Effector memory CD8-positive, alpha-beta T cell (primary cell): ENCODE results near the gene PRKACA.

Source experiments
- ATAC-seq: fragments of 150-1000 bp; cut with Tn5 transposase; replicated peaks from 2 replicates; pipeline ENCODE4 v1.10.0; 2021; ENCODE audit warnings: mild to moderate bottlenecking, moderate library complexity
- DNase-seq, 3 experiments: peaks; one replicate each; pipeline ENCODE4 v3.0.0; 2021
- H3K27ac Mint-ChIP-seq, 2 donors: one replicate each; pipeline ENCODE4 v1.8.0; 2022; ENCODE audit warnings: mild to moderate bottlenecking in 2 of 2, mixed read lengths in 2 of 2, moderate library complexity in 2 of 2
- H3K27me3 Mint-ChIP-seq, 2 donors: one replicate each; pipeline ENCODE4 v1.8.0; 2022; ENCODE audit warnings: mixed read lengths in 2 of 2
- H3K36me3 Mint-ChIP-seq: one replicate; pipeline ENCODE4 v1.8.0; 2022; ENCODE audit warnings: mild to moderate bottlenecking, moderate library complexity, mixed read lengths; ENCODE audit not compliant: insufficient read depth
- H3K4me1 Mint-ChIP-seq, 2 donors: one replicate each; pipeline ENCODE4 v1.8.0; 2022; ENCODE audit warnings: low read depth in 2 of 2, mixed read lengths in 2 of 2
- H3K4me3 Mint-ChIP-seq, 2 donors: one replicate each; pipeline ENCODE4 v1.8.0; 2022; ENCODE audit warnings: mild to moderate bottlenecking in 2 of 2, mixed read lengths in 2 of 2, moderate library complexity in 2 of 2
- H3K9me3 Mint-ChIP-seq, 2 donors: one replicate each; pipeline ENCODE4 v1.8.0; 2022; ENCODE audit warnings: mixed read lengths in 2 of 2

The PRKACA gene

GRCh38 chr19:14107581-14108461 lies 9.7 kb downstream of the PRKACA start:
- H3K4me1 Mint-ChIP-seq = no peaks in the 10 kb centered on the region
- ATAC-seq (no peak), DNase-seq (no peak)
- no peaks in the 10 kb centered on the region for H3K9me3 Mint-ChIP-seq
- no peak overlapping the region for H3K27ac Mint-ChIP-seq
- H3K4me3 Mint-ChIP-seq = no peak overlapping the region
- peaks cover 42% of the 10 kb centered on the region for H3K36me3 Mint-ChIP-seq
- H3K27me3 Mint-ChIP-seq = no peaks in the 10 kb centered on the region

GRCh38 chr19:14106840-14107239 lies 10.7 kb downstream of the PRKACA start:
- ATAC-seq (no peak), DNase-seq (no peak)
- H3K4me1 Mint-ChIP-seq = no peaks in the 10 kb centered on the region
- peaks cover 46% of the 10 kb centered on the region for H3K36me3 Mint-ChIP-seq
- no peak overlapping the region for H3K27ac Mint-ChIP-seq
- no peak overlapping the region for H3K4me3 Mint-ChIP-seq
- no peaks in the 10 kb centered on the region for H3K27me3 Mint-ChIP-seq
- no peaks in the 10 kb centered on the region for H3K9me3 Mint-ChIP-seq

GRCh38 chr19:14105680-14106079 lies 11.9 kb downstream of the PRKACA start:
- ATAC-seq = no peak
- no peaks in the 10 kb centered on the region for H3K4me1 Mint-ChIP-seq
- no peak for DNase-seq
- H3K4me3 Mint-ChIP-seq = no peak overlapping the region
- H3K27me3 Mint-ChIP-seq = no peaks in the 10 kb centered on the region
- H3K9me3 Mint-ChIP-seq = no peaks in the 10 kb centered on the region
- H3K27ac Mint-ChIP-seq = peak overlapping the region in 1 of 2 donors; percentile 12
- H3K36me3 Mint-ChIP-seq = peaks cover 48% of the 10 kb centered on the region

GRCh38 chr19:14103310-14103709 lies 14.3 kb downstream of the PRKACA start:
- DNase-seq = no peak
- Mint-ChIP-seq H3K4me3 (no peak overlapping the region), H3K36me3 (peaks cover 49% of the 10 kb centered on the region), H3K27me3 (no peaks in the 10 kb centered on the region), H3K4me1 (no peaks in the 10 kb centered on the region), H3K9me3 (no peaks in the 10 kb centered on the region), H3K27ac (no peak overlapping the region)
- no peak for ATAC-seq

GRCh38 chr19:14102756-14103155 lies 14.8 kb downstream of the PRKACA start:
- Mint-ChIP-seq H3K4me1 (no peaks in the 10 kb centered on the region), H3K36me3 (peaks cover 49% of the 10 kb centered on the region), H3K4me3 (no peak overlapping the region), H3K27me3 (no peaks in the 10 kb centered on the region), H3K9me3 (no peaks in the 10 kb centered on the region), H3K27ac (no peak overlapping the region)
- no peak for DNase-seq
- ATAC-seq = no peak

- no peak for ATAC-seq
- peaks cover 49% of the 10 kb centered on the region for H3K36me3 Mint-ChIP-seq
- no peak for DNase-seq
These were observed 15.4 kb downstream of the PRKACA start for GRCh38 chr19:14102102-14102696.

GRCh38 chr19:14101003-14101545 lies 16.5 kb downstream of the PRKACA start:
- Mint-ChIP-seq H3K4me1 (no peaks in the 10 kb centered on the region), H3K27ac (no peak overlapping the region), H3K9me3 (no peaks in the 10 kb centered on the region), H3K4me3 (no peak overlapping the region), H3K36me3 (peaks cover 49% of the 10 kb centered on the region), H3K27me3 (no peaks in the 10 kb centered on the region)
- DNase-seq (no peak), ATAC-seq (no peak)

More at GRCh38 chr19:14102102-14102696, 15.4 kb downstream of the PRKACA start:
- H3K4me1 Mint-ChIP-seq = no peaks in the 10 kb centered on the region
- H3K27ac Mint-ChIP-seq = no peak overlapping the region
- no peaks in the 10 kb centered on the region for H3K27me3 Mint-ChIP-seq
- no peak overlapping the region for H3K4me3 Mint-ChIP-seq
- H3K9me3 Mint-ChIP-seq = no peaks in the 10 kb centered on the region

GRCh38 chr19:14097532-14098151 lies 19.9 kb downstream of the PRKACA start:
- H3K9me3 Mint-ChIP-seq = no peaks in the 10 kb centered on the region
- H3K4me1 Mint-ChIP-seq = no peaks in the 10 kb centered on the region
- no peak overlapping the region for H3K4me3 Mint-ChIP-seq
- peaks cover 28% of the 10 kb centered on the region for H3K36me3 Mint-ChIP-seq
- H3K27me3 Mint-ChIP-seq = no peaks in the 10 kb centered on the region
- DNase-seq (no peak), ATAC-seq (no peak)
- no peak overlapping the region for H3K27ac Mint-ChIP-seq

- H3K4me3 Mint-ChIP-seq = no peak overlapping the region
- ATAC-seq = no peak
- no peaks in the 10 kb centered on the region for H3K27me3 Mint-ChIP-seq
- peaks cover 29% of the 10 kb centered on the region for H3K36me3 Mint-ChIP-seq
- DNase-seq = no peak
- H3K27ac Mint-ChIP-seq = no peak overlapping the region
- peaks cover 8 to 9% of the 10 kb centered on the region in 2 donors for H3K4me1 Mint-ChIP-seq
- H3K9me3 Mint-ChIP-seq = no peaks in the 10 kb centered on the region
These were observed 21.1 kb downstream of the PRKACA start for GRCh38 chr19:14096272-14096992.

- Mint-ChIP-seq H3K27me3 (no peaks in the 10 kb centered on the region), H3K36me3 (peaks cover 35% of the 10 kb centered on the region), H3K4me3 (no peak overlapping the region), H3K4me1 (peaks cover 10% of the 10 kb centered on the region in 2 donors), H3K27ac (no peak overlapping the region), H3K9me3 (no peaks in the 10 kb centered on the region)
- DNase-seq (no peak), ATAC-seq (no peak)
These were observed 22.7 kb downstream of the PRKACA start for GRCh38 chr19:14094854-14095253.

GRCh38 chr19:14093117-14093823 lies 24.3 kb downstream of the PRKACA start:
- no peak overlapping the region for H3K4me3 Mint-ChIP-seq
- DNase-seq (no peak), ATAC-seq (no peak)
- H3K36me3 Mint-ChIP-seq = peaks cover 45% of the 10 kb centered on the region
- peaks cover 13 to 14% of the 10 kb centered on the region in 2 donors for H3K4me1 Mint-ChIP-seq
- H3K27me3 Mint-ChIP-seq = no peaks in the 10 kb centered on the region
- no peak overlapping the region for H3K27ac Mint-ChIP-seq
- no peaks in the 10 kb centered on the region for H3K9me3 Mint-ChIP-seq

GRCh38 chr19:14091813-14092462 lies 25.6 kb downstream of the PRKACA start:
- ATAC-seq (no peak), DNase-seq (peak in 1 of 3 experiments; percentile 16)
- Mint-ChIP-seq H3K27ac (peak overlapping the region; percentile 82 to 97), H3K9me3 (no peaks in the 10 kb centered on the region), H3K4me3 (peak overlapping the region; percentile 91 to 98), H3K36me3 (peaks cover 42% of the 10 kb centered on the region), H3K4me1 (peaks cover 13 to 14% of the 10 kb centered on the region in 2 donors), H3K27me3 (no peaks in the 10 kb centered on the region)
